ENCODE results near the gene KCNH2.

GRCh38 chr7:150958062-150958552 is 20.0 kb downstream of the KCNH2 start:
- TF ChIP-seq CTCF (IDR thresholded peaks at IDR 0.05) (no peak), POLR2A (IDR thresholded peaks at IDR 0.05) (no peak), POLR2AphosphoS5 (IDR thresholded peaks at IDR 0.05) (no peak)
